GM12874 (cell line): ENCODE measurements around the gene RCAN3.

Experiments used
- TF ChIP-seq, protein P1 (sequence below): IDR thresholded peaks from 2 replicates; pipeline ENCODE4 v1.5.1; 2011; ENCODE audit warnings: low read depth, mild to moderate bottlenecking, control low read depth, low read length, moderate library complexity; ENCODE audit not compliant: insufficient read depth

The RCAN3 gene

DNA sequence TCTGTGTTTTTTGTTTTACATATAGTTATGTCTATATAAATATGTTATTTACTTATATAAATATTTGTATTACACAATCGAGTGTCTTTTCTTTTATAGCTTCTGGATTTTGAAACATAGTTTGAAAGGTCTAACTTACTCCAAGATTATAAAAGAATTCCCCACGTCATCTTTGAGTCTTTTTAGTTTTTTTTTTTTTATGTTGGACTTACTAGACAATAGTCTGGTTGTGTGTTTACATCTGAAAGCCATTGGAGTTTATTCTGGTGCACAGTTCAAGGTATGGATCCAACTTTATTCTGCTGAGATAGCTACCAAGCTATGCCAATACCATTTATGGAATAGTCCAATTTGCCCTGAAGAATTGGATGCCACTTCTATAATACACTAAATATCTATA is 26.1 kb upstream of the RCAN3 start:
- TF ChIP-seq, protein P1, sequence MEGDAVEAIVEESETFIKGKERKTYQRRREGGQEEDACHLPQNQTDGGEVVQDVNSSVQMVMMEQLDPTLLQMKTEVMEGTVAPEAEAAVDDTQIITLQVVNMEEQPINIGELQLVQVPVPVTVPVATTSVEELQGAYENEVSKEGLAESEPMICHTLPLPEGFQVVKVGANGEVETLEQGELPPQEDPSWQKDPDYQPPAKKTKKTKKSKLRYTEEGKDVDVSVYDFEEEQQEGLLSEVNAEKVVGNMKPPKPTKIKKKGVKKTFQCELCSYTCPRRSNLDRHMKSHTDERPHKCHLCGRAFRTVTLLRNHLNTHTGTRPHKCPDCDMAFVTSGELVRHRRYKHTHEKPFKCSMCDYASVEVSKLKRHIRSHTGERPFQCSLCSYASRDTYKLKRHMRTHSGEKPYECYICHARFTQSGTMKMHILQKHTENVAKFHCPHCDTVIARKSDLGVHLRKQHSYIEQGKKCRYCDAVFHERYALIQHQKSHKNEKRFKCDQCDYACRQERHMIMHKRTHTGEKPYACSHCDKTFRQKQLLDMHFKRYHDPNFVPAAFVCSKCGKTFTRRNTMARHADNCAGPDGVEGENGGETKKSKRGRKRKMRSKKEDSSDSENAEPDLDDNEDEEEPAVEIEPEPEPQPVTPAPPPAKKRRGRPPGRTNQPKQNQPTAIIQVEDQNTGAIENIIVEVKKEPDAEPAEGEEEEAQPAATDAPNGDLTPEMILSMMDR: no peak

DNA sequence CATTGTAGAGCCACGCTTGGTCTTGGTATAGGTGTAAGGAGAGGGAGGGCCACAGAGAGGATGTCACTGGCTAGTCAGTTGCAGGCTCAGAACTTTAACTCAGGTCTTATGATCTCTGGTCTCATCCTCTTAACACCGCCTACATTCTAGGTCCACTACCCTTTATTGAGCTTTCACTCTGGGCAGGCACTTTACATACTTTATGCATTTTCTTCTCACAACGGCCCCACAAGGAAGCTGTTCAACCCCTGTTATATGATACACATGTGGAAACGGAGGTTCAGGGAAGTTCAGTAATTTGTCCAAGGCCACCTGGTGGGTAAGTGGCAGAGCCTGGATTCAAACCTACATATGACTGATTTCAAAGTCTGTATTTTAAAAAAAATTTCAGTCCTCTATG is 25.3 kb upstream of the RCAN3 start:
- TF ChIP-seq, protein P1: no peak

DNA sequence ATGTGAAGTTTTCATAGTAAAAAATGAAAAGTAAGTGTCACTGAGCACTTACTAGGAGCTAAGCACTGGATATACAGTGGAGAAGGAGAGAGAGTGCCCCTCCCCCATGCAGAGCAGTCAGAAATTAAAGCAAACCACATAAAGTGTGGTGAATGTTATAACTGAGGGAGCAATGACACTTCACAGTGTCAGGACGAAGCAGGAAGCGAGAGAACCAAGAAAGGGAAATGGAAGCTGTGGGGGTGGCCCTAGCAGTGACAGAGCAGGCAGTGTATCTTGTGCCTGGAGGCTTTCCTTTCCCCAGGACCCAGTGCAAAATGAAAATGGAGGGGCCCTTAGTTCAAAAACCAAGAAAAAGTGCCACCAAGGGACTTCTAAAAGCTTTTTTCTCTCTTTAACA is 21.5 kb upstream of the RCAN3 start:
- TF ChIP-seq, protein P1: no peak

DNA sequence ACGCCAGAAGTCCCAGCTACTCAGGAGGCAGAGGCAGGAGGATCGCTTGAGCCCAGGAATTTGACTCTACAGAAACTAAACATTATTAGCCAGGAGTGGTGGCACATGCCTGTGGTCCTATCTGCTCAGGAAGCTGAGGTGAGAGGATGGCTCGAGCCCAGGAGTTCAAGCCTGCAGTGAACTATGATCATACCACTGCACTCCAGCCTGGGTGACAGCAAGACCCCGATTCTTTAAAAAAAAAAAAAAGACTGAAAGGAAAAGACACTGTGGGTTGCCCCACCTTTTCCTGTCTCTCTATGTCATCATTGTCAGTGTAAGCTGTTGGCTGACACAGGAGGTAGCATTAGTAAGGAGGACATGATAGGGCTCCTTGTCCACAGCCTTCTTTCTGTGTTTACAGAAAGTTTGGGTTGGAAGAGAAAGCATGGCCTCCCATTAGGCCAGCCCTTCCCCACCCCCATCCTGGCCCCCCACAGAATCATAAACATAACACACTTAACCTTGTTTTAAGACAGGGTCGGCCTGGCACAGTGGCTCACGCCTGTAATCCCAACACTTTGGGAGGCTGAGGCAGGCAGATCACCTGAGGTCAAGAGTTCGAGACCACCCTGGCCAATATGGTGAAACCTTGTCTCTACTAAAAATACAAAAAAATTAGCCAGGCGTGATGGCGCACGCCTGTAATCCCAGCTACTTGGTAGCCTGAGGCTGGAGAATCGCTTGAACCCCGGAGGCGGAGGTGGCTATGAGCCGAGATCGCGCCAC is 20.6 kb upstream of the RCAN3 start:
- TF ChIP-seq, protein P1: no peak

DNA sequence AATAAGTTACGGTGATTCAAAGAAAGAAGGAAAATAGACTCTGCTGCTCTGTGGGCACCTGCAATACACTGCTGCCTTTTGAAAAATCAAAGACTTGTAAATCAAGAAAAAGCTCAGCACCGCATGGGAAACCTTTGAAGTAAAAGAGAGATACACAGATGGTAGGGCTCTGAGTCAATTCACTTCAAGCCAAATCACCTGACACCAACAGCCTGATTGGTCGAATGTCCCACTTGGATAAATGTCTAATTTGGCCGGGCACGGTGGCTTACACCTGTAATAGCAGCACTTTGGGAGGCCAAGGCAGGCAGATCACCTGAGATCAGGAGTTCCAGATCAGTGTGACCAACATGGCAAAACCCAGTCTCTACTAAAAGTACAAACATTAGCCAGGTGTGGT is 19.2 kb upstream of the RCAN3 start:
- TF ChIP-seq, protein P1: no peak

DNA sequence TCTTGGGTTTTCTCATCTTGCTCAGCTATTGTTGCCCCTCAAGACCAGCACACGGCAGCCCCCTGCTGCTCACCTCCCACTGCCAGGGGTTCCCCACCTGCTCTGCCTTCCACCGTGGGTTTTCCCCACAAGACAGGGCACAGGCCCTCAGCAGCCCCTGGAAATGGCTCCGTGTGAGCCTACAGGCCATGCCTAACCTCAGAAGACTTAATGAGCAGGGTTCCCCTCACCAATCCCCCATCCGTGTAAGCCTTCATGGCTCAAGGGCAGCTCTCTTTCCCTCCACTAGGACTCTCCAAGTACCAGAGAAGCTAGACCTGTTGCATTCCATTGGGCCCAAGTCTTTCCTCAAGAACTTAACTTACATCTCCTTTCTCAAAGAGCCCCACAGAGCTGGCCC is 18.4 kb upstream of the RCAN3 start:
- TF ChIP-seq, protein P1: no peak

DNA sequence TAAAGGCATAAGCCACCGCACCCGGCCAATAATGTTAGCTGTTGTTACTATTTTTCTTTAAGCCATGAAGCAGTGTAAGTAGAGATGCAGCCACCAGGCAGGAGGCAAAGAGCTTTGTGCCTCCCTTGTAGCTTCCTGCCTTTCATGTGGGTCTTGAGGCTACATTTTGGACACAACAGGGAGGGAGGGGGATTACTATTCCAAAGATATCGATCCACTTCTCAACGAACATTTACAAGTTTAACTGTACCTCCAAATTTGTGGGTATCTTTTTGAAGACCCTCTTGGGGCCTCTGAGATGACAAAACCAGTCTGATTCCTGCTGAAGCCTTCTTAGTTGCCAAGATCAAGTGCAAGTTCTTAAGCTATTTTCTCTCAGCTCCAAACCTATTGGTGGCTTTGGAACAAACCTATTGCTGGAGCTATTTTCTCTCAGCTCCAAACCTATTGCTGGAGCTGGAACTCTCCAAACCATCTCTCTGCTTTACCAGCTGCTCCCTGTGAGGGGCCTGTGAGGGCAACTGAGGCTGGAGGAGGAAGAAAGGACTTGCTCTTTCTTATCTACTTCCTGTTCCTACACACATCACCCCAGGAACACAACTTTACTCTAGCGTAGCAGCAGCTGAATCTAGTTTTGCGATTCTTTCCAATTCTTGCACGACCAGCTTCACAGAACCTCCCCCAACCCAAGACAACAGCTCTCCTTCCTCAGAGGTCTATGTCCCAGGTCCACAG is 16.1 kb upstream of the RCAN3 start:
- TF ChIP-seq, protein P1: no peak
